Kidney tubule cell (primary cell): ENCODE data around the gene ABCA7.
A peak's percentile ranks its signal among the peaks of the same experiment; 100 is the strongest.

Experiments
- DNase-seq: peaks from one replicate; pipeline ENCODE4 v3.0.0-alpha.2; 2018; ENCODE audit warnings: low spot score

ABCA7 gene

GRCh38 chr19:1057176-1057855 is 17.4 kb downstream of the ABCA7 start:
- DNase-seq = peak; percentile 65

- no peak for DNase-seq
Observed at GRCh38 chr19:1058112-1058511, 18.2 kb downstream of the ABCA7 start.

GRCh38 chr19:1060689-1061088 is 20.8 kb downstream of the ABCA7 start:
- no peak for DNase-seq

- DNase-seq = no peak
Observed at GRCh38 chr19:1061987-1062386, 22.1 kb downstream of the ABCA7 start.

- DNase-seq = no peak
Observed at GRCh38 chr19:1062387-1063029, 22.6 kb downstream of the ABCA7 start.

- DNase-seq = no peak
Observed at GRCh38 chr19:1063030-1063908, 23.4 kb downstream of the ABCA7 start.

- DNase-seq = no peak
Observed at GRCh38 chr19:1063909-1064660, 24.2 kb downstream of the ABCA7 start.

- DNase-seq = peak; percentile 71
Observed at GRCh38 chr19:1064661-1065605, 25.0 kb downstream of the ABCA7 start.

- peak; percentile 63 for DNase-seq
Observed at GRCh38 chr19:1065606-1066109, 25.8 kb downstream of the ABCA7 start.

- no peak for DNase-seq
Observed at GRCh38 chr19:1066251-1066747, 26.4 kb downstream of the ABCA7 start.

- no peak for DNase-seq
Observed at GRCh38 chr19:1066748-1067340, 26.9 kb downstream of the ABCA7 start, which contains the start of gene ARHGAP45. Gene ARHGAP45 (plus strand): TSS chr19:1067167. CDS start chr19:1067406, 239 bp downstream.

- DNase-seq = no peak
Observed at GRCh38 chr19:1067341-1067957, 27.5 kb downstream of the ABCA7 start.

GRCh38 chr19:1068009-1069001 is 28.4 kb downstream of the ABCA7 start:
- no peak for DNase-seq

- DNase-seq = peak; percentile 21
Observed at GRCh38 chr19:1069009-1069779, 29.3 kb downstream of the ABCA7 start.

GRCh38 chr19:1070576-1070930 is 30.6 kb downstream of the ABCA7 start:
- DNase-seq = no peak

GRCh38 chr19:1070931-1071791 is 31.3 kb downstream of the ABCA7 start:
- DNase-seq = no peak
